ENCODE measurements around the gene LRRC74B. TPM values are rescaled to one million over a fixed set of nuclear protein-coding genes. Genes with fewer than 3 reads are reported as not detected.

The LRRC74B gene
- total and polyA plus RNA-seq, 12 donors, result not detected

DNA sequence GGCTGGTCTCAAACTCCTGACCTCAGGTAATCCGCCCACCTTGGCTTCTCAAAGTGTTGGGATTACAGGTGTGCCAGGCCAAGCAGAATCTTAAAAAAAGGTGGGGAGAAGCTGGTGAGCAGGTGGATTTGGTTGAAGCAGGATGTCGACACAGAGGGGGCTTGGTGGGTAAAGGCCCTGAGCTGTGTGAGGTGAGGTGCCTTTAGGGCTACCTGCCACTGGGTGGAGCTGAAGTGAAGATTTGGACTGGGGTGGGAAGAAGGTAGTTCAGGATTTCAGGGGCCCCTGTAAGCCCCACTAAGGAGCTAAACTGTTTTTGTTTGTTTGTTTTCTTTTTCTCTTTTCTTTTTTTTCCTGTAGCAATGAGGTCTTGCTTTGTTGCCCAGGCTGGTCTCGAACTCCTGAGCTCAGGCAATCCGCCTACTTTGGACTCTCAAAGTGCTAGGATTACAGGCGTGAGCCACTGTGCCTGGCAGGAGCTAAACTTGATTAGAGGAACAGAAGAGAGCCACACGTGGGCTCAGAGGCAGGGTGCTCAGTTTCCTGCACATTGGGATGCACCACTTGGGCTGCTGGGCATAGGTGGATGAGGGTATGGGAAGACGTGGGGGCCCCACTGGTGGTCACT, 24.8 kb upstream of the LRRC74B start:
- peak in 1 of 8 donors; percentile 6 for ATAC-seq
- H3K9me3 ChIP-seq, result no peaks in the 10 kb centered on the region
- no peaks in the 10 kb centered on the region for H3K36me3 ChIP-seq
- intact Hi-C loops (cut with DNase I), result loop anchor here in 1 of 10 donors (10.0 kb wide), 1 partner anchor 76 kb away; no protein-coding TSS in a partner anchor
- no peaks in the 10 kb centered on the region for H3K27me3 ChIP-seq
- H3K4me1 ChIP-seq, result peaks cover 0 to 2% (median 0%) of the 10 kb centered on the region in 9 donors
- H3K27ac ChIP-seq, result no peak overlapping the region
- TF ChIP-seq, protein P1, sequence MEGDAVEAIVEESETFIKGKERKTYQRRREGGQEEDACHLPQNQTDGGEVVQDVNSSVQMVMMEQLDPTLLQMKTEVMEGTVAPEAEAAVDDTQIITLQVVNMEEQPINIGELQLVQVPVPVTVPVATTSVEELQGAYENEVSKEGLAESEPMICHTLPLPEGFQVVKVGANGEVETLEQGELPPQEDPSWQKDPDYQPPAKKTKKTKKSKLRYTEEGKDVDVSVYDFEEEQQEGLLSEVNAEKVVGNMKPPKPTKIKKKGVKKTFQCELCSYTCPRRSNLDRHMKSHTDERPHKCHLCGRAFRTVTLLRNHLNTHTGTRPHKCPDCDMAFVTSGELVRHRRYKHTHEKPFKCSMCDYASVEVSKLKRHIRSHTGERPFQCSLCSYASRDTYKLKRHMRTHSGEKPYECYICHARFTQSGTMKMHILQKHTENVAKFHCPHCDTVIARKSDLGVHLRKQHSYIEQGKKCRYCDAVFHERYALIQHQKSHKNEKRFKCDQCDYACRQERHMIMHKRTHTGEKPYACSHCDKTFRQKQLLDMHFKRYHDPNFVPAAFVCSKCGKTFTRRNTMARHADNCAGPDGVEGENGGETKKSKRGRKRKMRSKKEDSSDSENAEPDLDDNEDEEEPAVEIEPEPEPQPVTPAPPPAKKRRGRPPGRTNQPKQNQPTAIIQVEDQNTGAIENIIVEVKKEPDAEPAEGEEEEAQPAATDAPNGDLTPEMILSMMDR (IDR thresholded peaks at IDR 0.05), result peak in 4 of 9 donors; percentile 5 to 37 (median 16)
- no peak for DNase-seq
- no peak overlapping the region for H3K4me3 ChIP-seq
- 64 to 67% methylated on average over 7 of the region's 7 CpGs for WGBS, 2 donors

DNA sequence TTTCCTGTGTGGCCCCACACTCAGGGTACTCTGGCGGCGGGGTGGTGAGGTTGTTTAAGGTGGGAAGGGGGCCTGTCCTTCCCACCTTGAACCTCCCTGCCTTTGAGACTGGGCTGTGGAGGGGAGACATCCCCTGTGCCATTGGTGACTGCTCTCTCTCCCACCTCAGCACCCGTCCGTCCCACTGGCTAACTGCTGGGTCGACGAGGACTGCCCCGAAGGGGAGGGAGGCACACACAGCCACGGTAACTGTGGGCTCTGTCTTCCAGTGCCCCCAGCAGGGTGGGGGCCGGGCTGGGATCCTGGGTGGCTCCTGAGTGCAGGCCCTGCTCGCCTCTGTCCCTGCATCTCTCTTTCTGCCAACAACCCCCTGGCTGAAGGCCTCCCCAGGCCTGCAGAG, 23.2 kb upstream of the LRRC74B start:
- TF ChIP-seq, protein P1 (IDR thresholded peaks at IDR 0.05), result no peak
- no peaks in the 10 kb centered on the region for H3K36me3 ChIP-seq
- no peak for ATAC-seq
- no peaks in the 10 kb centered on the region for H3K27me3 ChIP-seq
- H3K4me1 ChIP-seq, result peaks cover 0 to 4% (median 0%) of the 10 kb centered on the region in 9 donors
- intact Hi-C loops (cut with DNase I), result loop anchor here in 1 of 10 donors (10.0 kb wide), 1 partner anchor 78 kb away; no protein-coding TSS in a partner anchor
- WGBS, 2 donors, result 76% methylated on average over 10 of the region's 10 CpGs
- no peaks in the 10 kb centered on the region for H3K9me3 ChIP-seq
- H3K4me3 ChIP-seq, result no peak overlapping the region
- DNase-seq, result no peak
- H3K27ac ChIP-seq, result no peak overlapping the region

DNA sequence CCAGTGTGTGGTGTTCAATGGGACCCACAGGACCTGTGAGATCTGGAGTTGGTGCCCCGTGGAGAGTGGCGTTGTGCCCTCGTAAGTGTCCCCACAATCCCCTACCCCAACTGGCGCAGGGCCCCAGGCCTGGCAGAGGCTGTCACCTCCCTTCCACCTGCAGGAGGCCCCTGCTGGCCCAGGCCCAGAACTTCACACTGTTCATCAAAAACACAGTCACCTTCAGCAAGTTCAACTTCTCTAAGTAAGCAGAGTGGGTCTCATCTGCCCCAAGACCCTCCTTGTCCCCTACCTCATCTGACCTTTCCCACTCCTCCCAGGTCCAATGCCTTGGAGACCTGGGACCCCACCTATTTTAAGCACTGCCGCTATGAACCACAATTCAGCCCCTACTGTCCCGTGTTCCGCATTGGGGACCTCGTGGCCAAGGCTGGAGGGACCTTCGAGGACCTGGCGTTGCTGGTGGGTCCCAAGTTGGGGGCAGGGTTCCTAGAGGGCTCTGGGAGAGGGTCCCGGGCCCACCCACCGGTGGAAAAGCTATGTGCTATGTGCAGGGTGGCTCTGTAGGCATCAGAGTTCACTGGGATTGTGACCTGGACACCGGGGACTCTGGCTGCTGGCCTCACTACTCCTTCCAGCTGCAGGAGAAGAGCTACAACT, 22.7 kb upstream of the LRRC74B start:
- 88% methylated on average over 12 to 13 of the region's 13 CpGs for WGBS, 2 donors
- DNase-seq (no peak), ATAC-seq (no peak)
- Histone ChIP-seq H3K36me3 (no peaks in the 10 kb centered on the region), H3K27ac (no peak overlapping the region), H3K27me3 (no peaks in the 10 kb centered on the region), H3K4me3 (no peak overlapping the region), H3K9me3 (no peaks in the 10 kb centered on the region), H3K4me1 (peaks cover 0 to 8% (median 0%) of the 10 kb centered on the region in 9 donors)
- intact Hi-C loops (cut with DNase I), result loop anchor here in 1 of 10 donors (10.0 kb wide), 1 partner anchor 78 kb away; no protein-coding TSS in a partner anchor
- TF ChIP-seq, protein P1 (IDR thresholded peaks at IDR 0.05), result no peak

DNA sequence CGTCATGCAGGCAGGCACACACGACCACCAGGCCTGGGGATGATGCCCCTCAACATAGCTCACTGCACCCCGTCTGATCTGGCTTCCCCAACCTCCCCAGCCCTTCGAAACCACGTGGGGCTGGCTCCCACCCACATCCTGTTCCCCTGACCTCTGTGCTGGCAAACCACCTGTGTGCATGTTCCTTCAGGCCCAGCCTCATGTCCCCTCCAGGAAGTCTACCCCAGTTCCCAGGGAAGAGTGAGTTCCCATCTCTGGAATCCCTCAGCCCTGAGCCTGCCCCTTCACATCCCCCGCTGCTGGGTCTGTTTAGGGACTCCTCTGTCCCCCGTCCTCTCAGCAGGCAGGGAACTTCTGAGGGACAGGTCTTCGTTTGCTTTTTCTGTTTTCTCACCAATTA, 20.5 kb upstream of the LRRC74B start:
- Histone ChIP-seq H3K4me1 (peaks cover 0 to 8% (median 0%) of the 10 kb centered on the region in 9 donors), H3K27me3 (peaks cover 0 to 14% (median 3%) of the 10 kb centered on the region in 7 donors), H3K4me3 (no peak overlapping the region), H3K27ac (no peak overlapping the region), H3K36me3 (no peaks in the 10 kb centered on the region), H3K9me3 (no peaks in the 10 kb centered on the region)
- WGBS, 2 donors, result 72 to 79% methylated on average over 8 of the region's 8 CpGs
- ATAC-seq (no peak), DNase-seq (no peak)
- TF ChIP-seq, protein P1 (IDR thresholded peaks at IDR 0.05), result no peak
- intact Hi-C loops (cut with DNase I), result loop anchor here in 1 of 10 donors (10.0 kb wide), 1 partner anchor 80 kb away; no protein-coding TSS in a partner anchor

Data from heart right ventricle (tissue), 16 donors.